Measurements from ENCODE around the gene SNX24.

- TF ChIP-seq, protein P1, sequence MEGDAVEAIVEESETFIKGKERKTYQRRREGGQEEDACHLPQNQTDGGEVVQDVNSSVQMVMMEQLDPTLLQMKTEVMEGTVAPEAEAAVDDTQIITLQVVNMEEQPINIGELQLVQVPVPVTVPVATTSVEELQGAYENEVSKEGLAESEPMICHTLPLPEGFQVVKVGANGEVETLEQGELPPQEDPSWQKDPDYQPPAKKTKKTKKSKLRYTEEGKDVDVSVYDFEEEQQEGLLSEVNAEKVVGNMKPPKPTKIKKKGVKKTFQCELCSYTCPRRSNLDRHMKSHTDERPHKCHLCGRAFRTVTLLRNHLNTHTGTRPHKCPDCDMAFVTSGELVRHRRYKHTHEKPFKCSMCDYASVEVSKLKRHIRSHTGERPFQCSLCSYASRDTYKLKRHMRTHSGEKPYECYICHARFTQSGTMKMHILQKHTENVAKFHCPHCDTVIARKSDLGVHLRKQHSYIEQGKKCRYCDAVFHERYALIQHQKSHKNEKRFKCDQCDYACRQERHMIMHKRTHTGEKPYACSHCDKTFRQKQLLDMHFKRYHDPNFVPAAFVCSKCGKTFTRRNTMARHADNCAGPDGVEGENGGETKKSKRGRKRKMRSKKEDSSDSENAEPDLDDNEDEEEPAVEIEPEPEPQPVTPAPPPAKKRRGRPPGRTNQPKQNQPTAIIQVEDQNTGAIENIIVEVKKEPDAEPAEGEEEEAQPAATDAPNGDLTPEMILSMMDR (IDR thresholded peaks at IDR 0.05), result no peak
- no peak for TF ChIP-seq EZH2 (IDR thresholded peaks at IDR 0.05)
Measured at GRCh38 chr5:122985954-122986721, 140.7 kb downstream of the SNX24 start.

All from neural progenitor cell (in vitro differentiated cells).